Upper lobe of left lung (tissue), 4 donors: ENCODE measurements around the gene PYCR2.

ENCODE experiments used
- CTCF ChIP-seq, 6 experiments: fragments of 450-650 bp in 4 of 6; fragments of 200-600 bp in 2 of 6; sonication (generic) in 2 of 6; IDR thresholded peaks; one replicate each; pipeline ENCODE4 v1.5.1; 2016 to 2019; ENCODE audit warnings: antibody characterized with exemption in 6 of 6
- EP300 ChIP-seq, 4 donors: sonication (generic); formaldehyde crosslinking; IDR thresholded peaks; one replicate each; pipeline ENCODE4 v1.5.1; 2017; ENCODE audit warnings: antibody characterized with exemption in 4 of 4, control low read depth in 2 of 4
- POLR2A ChIP-seq, 4 donors: fragments of 450-650 bp; IDR thresholded peaks; one replicate each; pipeline ENCODE4 v1.5.1; 2016 to 2017; ENCODE audit warnings: antibody characterized with exemption in 4 of 4, mild to moderate bottlenecking in 2 of 4
- POLR2AphosphoS5 ChIP-seq, 2 donors: sonication (generic); formaldehyde crosslinking; IDR thresholded peaks; one replicate each; pipeline ENCODE4 v1.5.1; 2017; ENCODE audit warnings: antibody characterized with exemption in 2 of 2

GRCh38 chr1:225914947-225915346 is 9.1 kb downstream of the PYCR2 start:
- TF ChIP-seq CTCF (IDR thresholded peaks at IDR 0.05) (no peak), POLR2A (IDR thresholded peaks at IDR 0.05) (no peak), POLR2AphosphoS5 (IDR thresholded peaks at IDR 0.05) (no peak), EP300 (IDR thresholded peaks at IDR 0.05) (no peak)
